Measurements from ENCODE around the gene AMMECR1. TPM values are rescaled to one million over a fixed set of nuclear protein-coding genes. Genes with fewer than 3 reads are reported as not detected.

The AMMECR1 gene
- total RNA-seq, 1 donor from 2014 or later, result 19.5 TPM

DNA sequence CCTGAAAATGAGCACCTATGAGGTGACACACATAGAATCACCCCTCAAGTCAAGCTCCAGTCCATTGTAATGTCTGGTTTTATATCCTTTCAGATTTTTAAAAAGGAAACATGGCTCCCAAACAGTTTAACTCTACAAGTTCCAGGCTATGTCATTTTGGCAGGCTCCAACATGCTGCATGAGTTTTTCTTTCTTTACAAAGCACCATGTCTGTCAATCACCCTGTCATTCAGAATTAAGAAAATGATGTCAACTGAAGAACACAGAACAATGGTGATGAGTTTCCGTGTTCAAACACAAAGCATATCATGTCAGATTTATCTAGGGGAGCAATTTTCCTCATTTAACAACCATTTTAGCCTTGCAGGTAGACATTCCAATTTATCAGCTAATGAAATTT is 106.5 kb downstream of the AMMECR1 start:
- no peak for DNase-seq

DNA sequence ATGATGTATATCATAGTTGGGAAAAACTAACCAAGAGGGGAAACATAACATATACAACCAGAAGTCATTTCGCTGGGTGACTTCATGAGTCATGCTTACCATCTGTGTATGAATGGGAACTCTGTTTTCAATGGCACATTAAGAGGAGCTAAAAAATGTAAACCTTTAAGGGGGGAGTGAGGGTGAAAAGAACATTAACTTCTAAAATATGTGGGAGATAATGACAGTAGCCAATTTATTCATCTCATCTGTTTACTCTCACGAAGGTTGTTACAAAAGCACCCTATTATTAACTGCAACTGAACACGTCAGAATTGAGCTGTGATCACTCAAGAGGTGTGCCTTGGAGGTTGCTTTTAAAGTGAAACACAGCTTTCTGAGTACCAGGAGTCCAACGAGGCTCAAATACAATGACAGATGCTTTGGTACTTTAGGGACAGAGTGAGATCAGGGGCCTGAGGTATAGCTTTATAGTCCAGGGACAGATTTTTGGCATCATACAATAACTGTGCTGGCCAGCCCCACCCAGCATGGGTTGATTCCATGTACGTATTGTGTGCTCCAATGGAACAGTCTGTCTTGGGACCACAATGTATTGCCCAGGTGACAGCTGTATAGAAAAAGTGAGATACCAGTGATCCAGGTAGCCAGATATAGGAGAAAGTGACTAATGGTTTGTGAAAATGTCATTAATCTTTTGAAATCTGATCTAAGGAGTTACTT is 107.3 kb downstream of the AMMECR1 start:
- DNase-seq, result peak; percentile 16

DNA sequence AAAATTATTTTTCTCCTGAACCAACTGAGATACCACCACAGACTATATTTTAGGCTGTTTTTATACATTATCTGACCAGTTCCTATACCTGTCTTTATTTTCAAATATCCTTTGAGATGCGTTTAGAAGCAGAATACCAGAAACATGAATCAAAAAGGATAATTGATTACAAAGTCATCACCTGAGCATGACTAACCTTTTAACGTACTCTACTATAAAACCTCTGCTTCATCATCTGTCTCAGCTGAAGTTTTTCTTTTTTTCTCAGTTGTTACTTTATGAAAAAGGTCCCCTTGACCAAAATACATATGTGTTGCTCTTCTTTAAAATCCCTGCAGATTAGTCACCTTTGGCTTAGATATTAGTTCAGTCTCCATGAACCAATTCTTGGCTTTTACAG is 109.8 kb downstream of the AMMECR1 start:
- no peak for DNase-seq

GRCh38 chrX:110204986-110205385 is 112.9 kb downstream of the AMMECR1 start:
- no peak for DNase-seq

DNA sequence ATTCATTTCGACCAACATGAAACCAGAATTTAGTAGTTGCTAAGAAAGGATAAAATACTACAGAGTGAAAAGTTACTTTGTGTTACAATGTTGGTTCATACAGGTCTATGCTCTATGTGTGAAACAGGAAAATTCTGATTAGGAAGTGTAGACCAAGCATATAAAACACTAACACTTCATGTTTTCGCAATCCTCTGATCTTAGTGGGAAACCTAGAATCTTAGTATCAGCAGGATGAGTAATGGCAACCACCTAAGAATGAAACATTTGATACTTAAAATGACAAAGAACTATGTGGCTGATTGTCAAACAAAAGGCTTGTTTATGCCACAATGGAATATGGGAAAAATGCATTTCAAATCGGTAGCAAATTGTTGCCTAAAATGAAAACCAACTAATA is 116.1 kb downstream of the AMMECR1 start:
- DNase-seq, result no peak

DNA sequence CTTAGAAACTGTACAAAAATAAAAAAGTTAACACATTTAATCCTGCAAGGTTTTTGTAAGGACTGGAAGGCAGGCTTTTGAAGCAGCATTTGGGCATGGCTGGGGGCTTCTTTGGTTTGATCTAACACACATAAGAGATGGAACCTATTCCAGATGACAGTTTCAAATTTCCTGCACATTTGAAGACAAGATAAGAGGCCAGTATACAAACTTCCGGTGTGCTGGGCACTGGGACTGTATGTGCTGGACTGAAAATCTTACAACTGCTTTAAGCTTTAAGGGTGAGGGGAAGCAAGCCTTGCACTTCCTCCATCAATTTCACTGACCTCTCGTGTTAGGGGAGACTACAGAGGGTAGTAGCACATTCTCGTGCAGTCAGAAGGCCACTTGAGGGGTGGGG is 122.9 kb downstream of the AMMECR1 start:
- DNase-seq, result no peak

- no peak for DNase-seq
Measured at GRCh38 chrX:110192516-110192915, 125.4 kb downstream of the AMMECR1 start.

DNA sequence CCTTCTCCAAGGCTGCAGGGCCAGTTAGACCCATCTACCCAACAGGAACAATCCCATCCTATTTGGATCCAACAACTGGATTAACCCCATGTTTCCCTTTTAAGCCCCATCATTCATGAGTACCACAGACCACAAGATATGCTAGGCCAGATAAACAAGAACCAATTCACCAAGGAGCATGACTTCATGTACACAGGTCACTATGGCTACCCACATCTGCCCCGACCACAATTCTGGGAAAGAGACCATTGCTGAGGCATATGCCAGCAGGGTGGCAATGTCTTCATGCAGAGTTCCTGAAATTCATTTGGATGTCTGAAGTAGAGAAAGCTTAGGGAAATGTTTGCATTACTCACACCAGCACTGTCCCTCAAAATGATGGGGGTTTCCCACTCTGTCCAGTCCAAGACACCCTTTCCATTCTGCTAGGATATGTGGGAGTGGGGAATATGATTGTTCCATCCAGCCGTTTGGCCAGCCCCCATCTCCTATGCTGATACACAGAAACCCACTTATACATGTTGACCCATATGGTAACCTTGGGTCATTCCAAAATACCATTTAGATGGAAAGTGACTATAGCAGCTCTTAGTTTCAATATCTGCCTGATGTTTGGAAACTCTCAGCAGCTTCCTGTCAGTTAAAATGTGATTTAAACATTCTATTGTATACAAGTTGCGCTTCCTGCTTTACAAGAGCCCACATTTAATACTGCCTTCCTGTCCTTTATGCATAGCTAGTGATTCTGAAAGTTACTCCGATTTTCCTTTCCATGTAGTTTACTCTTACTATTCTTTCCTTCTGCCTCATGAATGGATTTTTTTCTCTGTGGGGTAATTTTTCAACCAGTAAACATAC is 129.0 kb downstream of the AMMECR1 start:
- DNase-seq, result no peak

GRCh38 chrX:110183314-110183713 is 134.6 kb downstream of the AMMECR1 start:
- no peak for DNase-seq

- no peak for DNase-seq
Measured at GRCh38 chrX:110182865-110183264, 135.0 kb downstream of the AMMECR1 start.

GRCh38 chrX:110182362-110182761 is 135.5 kb downstream of the AMMECR1 start:
- DNase-seq, result no peak

DNA sequence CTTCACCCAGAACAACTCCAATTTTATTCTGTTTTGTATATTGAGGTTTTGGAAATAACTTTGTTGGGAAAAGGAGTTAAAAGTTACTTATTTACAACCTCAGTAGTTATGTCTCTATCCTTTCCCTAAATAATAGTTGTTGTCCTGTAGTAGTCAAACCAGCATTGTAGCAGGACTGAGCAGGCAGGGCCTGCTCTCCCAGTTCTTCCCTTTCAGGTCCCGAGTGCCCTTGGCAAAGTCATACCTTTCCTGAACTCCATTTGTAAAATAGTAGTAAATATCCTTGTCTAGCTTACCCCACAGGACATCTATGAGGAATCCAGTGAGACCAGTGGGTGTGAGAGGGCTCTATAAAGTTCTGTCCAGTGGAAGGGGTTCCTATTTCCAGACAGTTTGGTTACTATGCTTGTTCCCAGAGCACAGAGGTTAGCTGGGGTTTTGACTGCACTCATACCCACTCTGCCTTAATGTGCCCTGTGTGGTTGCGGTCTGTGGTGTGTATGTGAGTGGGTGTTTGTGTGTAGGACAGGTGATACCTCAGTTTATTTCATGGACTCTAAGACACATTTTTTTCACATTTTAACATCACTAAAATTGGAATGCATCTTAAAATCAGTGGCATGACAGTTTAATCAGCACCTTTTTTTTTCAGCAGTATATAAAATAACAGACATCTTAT is 136.3 kb downstream of the AMMECR1 start:
- no peak for DNase-seq

DNA sequence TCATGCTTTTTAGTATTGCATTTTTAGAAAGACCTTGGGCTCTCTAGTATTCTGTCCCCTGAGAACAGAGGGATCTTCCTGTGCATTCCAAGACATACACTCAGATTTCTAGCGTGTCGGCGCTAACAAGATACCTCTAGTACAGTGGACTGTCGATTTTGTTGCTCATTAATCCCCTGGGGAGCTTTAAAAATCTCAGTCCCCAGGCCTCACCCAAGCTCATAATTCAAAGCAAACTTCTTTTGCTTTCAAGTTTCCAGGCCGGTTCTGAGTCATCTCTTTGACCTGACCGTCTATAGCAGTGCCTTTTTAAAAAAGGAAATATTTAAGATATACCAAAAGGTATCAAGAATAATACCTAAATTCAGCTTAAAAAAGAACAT is 137.0 kb downstream of the AMMECR1 start:
- DNase-seq, result no peak

DNA sequence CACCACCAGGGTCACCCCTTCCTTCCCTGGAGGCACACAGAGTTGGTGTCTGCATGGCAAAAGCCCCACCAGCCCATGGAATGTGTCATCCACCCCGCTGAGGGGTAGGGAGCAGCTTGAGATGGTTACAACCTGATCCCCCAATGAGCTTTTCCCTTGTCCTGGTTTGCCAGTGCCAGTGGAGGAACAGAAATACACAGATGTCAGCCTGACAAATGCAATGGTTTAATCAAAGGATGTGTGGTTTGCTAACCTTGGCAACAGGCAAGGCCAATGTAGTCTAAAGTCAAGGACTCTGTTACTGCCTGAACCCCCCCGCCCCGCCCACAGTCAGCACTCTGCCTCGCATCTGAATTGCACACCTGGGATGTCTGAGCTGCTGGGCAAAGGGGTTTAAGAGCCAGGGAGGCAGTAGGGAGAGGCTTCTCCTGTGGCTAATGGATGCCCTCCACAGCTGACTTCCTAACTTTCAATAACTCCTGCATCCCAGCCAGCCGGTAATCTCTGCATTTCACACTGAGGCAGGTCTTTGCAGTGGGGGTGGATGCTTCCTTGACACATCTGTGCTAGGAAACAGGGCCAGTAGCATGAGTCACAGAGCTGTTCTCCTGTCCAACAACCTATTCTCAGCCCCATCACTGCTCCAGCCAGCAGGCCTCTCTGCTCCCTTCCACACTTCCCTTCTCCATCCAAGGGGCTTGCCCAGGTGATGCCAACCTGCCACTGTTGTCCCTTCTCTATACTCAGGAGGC is 137.5 kb downstream of the AMMECR1 start:
- peak; percentile 45 for DNase-seq

- no peak for DNase-seq
Measured at GRCh38 chrX:110178179-110178865, 139.6 kb downstream of the AMMECR1 start.

GRCh38 chrX:110175696-110176095 is 142.2 kb downstream of the AMMECR1 start:
- DNase-seq, result no peak

DNA sequence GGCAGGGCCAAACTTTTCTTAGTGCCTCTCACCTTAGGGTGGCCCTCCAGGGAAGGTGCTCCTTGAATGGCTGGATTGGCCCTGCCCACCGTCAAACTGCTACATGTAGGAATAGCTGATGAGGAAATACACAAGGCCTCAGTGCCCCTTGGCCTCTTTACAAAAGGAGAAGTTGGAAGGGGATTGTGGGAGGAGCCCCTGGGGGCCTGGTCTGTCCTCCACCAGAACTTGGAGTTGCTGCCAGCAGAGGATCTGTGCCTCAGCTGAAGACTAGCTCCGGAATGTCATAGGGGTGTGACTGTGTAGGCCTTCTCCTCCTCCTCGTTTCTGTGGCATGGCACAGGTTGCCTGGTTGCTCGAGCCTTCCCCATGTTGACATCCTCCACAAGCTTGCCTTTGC is 142.7 kb downstream of the AMMECR1 start:
- DNase-seq, result no peak

- DNase-seq, result no peak
Measured at GRCh38 chrX:110173192-110174175, 144.4 kb downstream of the AMMECR1 start.

- DNase-seq, result no peak
Measured at GRCh38 chrX:110172215-110172614, 145.7 kb downstream of the AMMECR1 start.

GRCh38 chrX:110171442-110171841 is 146.4 kb downstream of the AMMECR1 start:
- no peak for DNase-seq
